ENCODE data around the gene ANKS1B.

DNA sequence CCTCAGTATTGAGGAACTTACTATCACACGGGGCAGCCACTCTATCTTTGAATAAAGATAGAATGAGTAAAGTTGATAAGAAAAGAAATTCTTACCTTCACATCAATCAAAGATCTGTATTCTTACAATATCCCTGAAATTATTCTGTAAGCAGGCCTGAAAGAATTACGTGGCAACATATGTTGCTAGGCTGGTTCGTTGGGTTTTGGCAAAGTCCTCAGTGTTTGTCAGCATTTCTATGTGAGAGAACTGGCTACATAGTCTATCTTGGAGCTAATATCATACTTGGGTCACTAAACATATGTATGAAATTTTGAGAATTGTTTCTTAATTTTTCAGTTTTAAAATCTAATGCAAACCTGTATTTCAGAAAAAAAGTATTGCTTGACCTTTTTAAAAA, 749.4 kb downstream of the ANKS1B start:
- TF ChIP-seq, protein P1, sequence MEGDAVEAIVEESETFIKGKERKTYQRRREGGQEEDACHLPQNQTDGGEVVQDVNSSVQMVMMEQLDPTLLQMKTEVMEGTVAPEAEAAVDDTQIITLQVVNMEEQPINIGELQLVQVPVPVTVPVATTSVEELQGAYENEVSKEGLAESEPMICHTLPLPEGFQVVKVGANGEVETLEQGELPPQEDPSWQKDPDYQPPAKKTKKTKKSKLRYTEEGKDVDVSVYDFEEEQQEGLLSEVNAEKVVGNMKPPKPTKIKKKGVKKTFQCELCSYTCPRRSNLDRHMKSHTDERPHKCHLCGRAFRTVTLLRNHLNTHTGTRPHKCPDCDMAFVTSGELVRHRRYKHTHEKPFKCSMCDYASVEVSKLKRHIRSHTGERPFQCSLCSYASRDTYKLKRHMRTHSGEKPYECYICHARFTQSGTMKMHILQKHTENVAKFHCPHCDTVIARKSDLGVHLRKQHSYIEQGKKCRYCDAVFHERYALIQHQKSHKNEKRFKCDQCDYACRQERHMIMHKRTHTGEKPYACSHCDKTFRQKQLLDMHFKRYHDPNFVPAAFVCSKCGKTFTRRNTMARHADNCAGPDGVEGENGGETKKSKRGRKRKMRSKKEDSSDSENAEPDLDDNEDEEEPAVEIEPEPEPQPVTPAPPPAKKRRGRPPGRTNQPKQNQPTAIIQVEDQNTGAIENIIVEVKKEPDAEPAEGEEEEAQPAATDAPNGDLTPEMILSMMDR (IDR thresholded peaks at IDR 0.05; ENCODE audit: low read depth, low read length, missing input control), result no peak
- no peak for TF ChIP-seq RXRA (IDR thresholded peaks at IDR 0.05)
- TF ChIP-seq, protein P2, sequence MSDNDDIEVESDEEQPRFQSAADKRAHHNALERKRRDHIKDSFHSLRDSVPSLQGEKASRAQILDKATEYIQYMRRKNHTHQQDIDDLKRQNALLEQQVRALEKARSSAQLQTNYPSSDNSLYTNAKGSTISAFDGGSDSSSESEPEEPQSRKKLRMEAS (IDR thresholded peaks at IDR 0.05), result no peak
- TF ChIP-seq TAF1 (conservative IDR thresholded peaks at IDR 0.05), result no peak
- no peak for TF ChIP-seq SP1 (IDR thresholded peaks at IDR 0.05)
- no peak for TF ChIP-seq NR2F2 (IDR thresholded peaks at IDR 0.05)
- no peak for TF ChIP-seq RAD21 (IDR thresholded peaks at IDR 0.05)
- no peak for TF ChIP-seq GABPA (IDR thresholded peaks at IDR 0.05 in 1 of 2, conservative IDR thresholded peaks at IDR 0.05 in 1 of 2)
- TF ChIP-seq EGR1 (IDR thresholded peaks at IDR 0.05; ENCODE audit: low read depth in 2 of 2), result no peak
- no peak for TF ChIP-seq YY1 (IDR thresholded peaks at IDR 0.05)
- TF ChIP-seq JUND (IDR thresholded peaks at IDR 0.05), result no peak
